ENCODE measurements around the gene GNAQ.
"Not testable (repeated sequence)": the region's sequence is repeated elsewhere in the genome, so short reads cannot be mapped to it uniquely, and the experiment has no call there.

Gene GNAQ

GRCh38 chr9:77690723-77691122, 340.9 kb downstream of the GNAQ start:
- DNase-seq (ENCODE audit: low spot score): not testable (repeated sequence)

- not testable (repeated sequence) for DNase-seq (ENCODE audit: low spot score)
Observed at GRCh38 chr9:77690119-77690518, 341.5 kb downstream of the GNAQ start.

GRCh38 chr9:77687737-77688136, 343.9 kb downstream of the GNAQ start:
- not testable (repeated sequence) for DNase-seq (ENCODE audit: low spot score)

DNA sequence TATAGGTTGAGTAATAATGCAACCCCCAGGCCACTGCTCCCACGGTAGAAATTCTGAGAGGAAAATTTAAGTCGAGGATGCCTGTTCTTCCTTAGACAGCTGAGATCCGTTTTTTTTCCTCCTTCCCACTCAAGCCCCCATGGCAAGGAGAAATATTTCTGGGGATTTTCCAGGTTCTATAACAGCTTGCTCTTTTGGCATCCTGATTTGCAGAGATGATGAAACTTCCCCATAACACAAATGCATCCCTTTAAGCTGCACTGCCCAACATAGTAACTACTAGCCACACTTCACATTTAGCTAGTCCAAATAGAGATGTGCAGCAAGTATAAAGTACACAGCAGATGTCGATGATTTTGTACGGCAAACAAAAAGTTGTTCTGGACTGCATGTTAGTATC, 351.0 kb downstream of the GNAQ start:
- DNase-seq (ENCODE audit: low spot score): no peak

GRCh38 chr9:77679661-77680368, 351.8 kb downstream of the GNAQ start:
- no peak for DNase-seq (ENCODE audit: low spot score)

GRCh38 chr9:77679088-77679487, 352.5 kb downstream of the GNAQ start:
- DNase-seq (ENCODE audit: low spot score): no peak

DNA sequence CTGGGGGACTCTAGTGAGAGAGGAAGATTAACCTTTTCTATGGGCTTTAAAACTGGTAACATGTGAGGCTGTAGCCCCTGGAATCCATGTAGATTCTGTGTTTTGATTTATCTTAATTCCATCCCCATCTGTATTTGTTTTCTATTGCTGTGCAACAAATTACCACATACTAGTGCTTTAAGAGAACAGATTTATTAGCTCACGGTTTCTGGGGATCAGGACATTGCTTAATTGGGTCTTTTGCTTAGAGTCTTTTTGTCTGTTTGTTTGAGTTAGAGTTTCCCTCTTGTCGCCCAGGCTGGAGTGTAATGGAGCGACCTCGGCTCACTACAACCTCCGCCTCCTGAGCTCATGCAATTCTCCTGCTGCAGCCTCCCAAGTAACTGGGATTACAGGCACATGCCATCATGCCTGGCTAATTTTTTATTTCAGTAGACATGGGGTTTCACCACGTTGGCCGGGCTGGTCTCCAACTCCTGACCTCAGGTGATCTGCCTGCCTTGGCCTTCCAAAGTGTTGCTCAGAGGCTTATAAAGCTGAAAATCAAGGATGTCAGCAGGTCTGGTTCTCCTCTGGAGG, 353.6 kb downstream of the GNAQ start:
- DNase-seq (ENCODE audit: low spot score): no peak

GRCh38 chr9:77677397-77677796, 354.2 kb downstream of the GNAQ start:
- no peak for DNase-seq (ENCODE audit: low spot score)

GRCh38 chr9:77673941-77674791, 357.4 kb downstream of the GNAQ start:
- no peak for DNase-seq (ENCODE audit: low spot score)

DNA sequence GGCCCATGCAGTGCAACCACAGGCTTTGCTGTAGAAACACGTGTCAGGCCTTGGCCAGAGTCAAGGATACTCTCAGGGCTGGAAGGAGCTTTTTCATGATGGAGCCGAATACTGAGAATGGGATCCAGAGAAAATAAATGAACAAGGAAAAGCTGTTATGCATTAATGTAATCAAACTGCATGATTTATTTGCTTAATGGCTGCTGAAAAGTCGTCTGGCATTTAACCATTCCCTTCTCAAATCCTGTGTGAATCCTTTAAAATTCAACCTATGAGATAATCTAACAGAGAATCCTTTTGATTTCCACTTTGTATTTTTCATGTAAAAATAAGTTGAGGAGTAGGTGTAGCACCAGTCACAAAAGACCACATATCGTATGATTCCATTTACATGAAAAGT, 359.4 kb downstream of the GNAQ start:
- no peak for DNase-seq (ENCODE audit: low spot score)

DNA sequence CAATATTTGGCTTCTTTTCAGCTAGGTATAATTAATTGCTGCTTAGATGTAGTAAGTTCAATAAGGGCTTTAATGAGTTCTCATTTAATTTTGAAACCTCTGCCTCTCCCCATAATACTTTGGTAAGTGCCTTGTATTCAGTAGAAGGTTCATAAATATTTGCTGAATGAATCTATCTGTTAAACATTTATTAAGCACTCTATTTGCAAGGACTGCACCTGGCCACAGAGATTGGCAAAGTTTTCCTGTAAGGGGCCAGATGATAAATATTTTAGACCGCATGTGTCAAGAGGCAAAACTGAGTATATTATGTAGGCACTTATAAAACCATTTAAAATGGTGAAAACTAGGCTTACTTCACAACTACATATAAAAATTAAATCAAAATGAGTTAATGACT, 364.5 kb downstream of the GNAQ start:
- DNase-seq (ENCODE audit: low spot score): no peak
